ENCODE measurements around the gene COPS6.

COPS6 gene

DNA sequence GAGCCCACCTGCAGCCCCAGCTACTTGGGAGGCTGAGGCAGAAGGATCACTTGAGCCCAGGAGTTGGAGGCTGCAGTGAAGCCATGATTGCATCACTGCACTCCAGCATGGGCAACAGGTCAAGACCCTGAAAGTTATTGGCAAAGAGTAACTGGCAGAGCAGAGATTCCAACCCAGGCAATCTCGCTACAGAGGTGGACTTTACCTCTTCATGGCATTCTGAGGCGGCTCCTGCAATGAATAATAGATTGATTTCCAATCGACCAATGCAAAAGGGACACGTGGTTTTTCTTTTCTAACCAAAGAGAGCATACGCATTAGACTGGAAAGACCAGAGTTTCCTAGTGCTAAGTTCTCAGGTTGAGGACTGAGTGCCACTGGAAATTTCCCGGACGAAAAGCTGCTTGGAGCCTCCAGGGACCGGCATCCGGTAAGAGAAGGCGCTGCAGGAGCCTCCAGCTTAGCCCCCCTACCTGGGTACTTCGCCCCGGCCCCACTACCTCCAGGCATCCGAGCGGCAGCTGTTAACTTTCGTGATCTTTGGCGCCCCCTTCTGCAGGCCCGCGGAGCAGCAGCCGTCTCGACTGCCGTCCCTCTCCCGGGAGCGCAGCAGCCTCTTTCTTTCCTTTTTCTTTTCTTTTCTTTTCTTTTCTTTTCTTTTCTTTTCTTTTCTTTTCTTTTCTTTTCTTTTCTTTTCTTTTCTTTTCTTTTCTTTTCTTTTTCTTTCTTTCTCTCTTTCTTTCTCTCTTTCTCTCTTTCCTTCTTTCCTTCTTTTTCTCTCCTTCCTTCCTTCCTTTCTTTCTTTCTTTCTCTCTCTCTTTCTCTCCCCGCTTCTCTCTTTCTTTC lies 42.1 kb downstream of the COPS6 start:
- peak; percentile 69 for TF ChIP-seq CTCF (IDR thresholded peaks at IDR 0.05; ENCODE audit: low read depth, low read length)
- Histone ChIP-seq H3K4me3 (ENCODE audit: low read depth, low read length) (no peak overlapping the region; the same call in 1 of the 2 replicates), H3K36me3 (no peaks in the 10 kb centered on the region), H3K4me1 (peaks cover 3% of the 10 kb centered on the region), H3K27me3 (peaks cover under 1% of the 10 kb centered on the region; the same call in 1 of the 2 replicates), H3K9me3 (no peaks in the 10 kb centered on the region)
- DNase-seq = peak; percentile 86

DNA sequence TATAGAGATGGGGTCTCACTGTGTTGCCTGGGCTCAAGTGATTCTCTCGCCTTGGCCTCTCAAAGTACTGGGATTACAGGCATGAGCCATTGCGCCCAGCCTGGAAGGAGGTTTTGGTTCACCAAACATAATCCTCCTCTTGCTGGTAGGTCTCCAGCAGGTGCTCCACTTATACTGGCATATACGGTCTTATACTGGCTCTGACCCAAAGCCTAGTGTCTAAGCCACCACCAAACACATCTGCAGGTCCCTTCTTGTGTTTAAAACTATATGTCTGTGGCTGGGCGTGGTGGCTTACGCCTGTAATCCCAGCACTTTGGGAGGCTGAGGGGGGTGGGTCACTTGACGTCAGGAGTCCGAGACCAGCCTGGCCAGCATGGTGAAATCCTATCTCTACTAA lies 43.4 kb downstream of the COPS6 start:
- no peak for DNase-seq
- no peak for TF ChIP-seq CTCF (IDR thresholded peaks at IDR 0.05; ENCODE audit: low read depth, low read length)

GRCh38 chr7:100132697-100133151 lies 44.0 kb downstream of the COPS6 start:
- H3K36me3 ChIP-seq = no peaks in the 10 kb centered on the region
- no peak overlapping the region for H3K4me3 ChIP-seq (ENCODE audit: low read depth, low read length)
- H3K4me1 ChIP-seq = peaks cover 3% of the 10 kb centered on the region
- H3K27me3 ChIP-seq = peaks cover 5% of the 10 kb centered on the region; the same call in 1 of the 2 replicates
- no peaks in the 10 kb centered on the region for H3K9me3 ChIP-seq
- DNase-seq = peak; percentile 81
- TF ChIP-seq CTCF (IDR thresholded peaks at IDR 0.05; ENCODE audit: low read depth, low read length) = peak; percentile 99

More for the DNA sequence above, 43.4 kb downstream of the COPS6 start:
- Histone ChIP-seq H3K36me3 (no peaks in the 10 kb centered on the region), H3K27me3 (peaks cover 5% of the 10 kb centered on the region; the same call in 1 of the 2 replicates), H3K9me3 (no peaks in the 10 kb centered on the region), H3K4me1 (peaks cover 3% of the 10 kb centered on the region), H3K4me3 (ENCODE audit: low read depth, low read length) (no peak overlapping the region)

DNA sequence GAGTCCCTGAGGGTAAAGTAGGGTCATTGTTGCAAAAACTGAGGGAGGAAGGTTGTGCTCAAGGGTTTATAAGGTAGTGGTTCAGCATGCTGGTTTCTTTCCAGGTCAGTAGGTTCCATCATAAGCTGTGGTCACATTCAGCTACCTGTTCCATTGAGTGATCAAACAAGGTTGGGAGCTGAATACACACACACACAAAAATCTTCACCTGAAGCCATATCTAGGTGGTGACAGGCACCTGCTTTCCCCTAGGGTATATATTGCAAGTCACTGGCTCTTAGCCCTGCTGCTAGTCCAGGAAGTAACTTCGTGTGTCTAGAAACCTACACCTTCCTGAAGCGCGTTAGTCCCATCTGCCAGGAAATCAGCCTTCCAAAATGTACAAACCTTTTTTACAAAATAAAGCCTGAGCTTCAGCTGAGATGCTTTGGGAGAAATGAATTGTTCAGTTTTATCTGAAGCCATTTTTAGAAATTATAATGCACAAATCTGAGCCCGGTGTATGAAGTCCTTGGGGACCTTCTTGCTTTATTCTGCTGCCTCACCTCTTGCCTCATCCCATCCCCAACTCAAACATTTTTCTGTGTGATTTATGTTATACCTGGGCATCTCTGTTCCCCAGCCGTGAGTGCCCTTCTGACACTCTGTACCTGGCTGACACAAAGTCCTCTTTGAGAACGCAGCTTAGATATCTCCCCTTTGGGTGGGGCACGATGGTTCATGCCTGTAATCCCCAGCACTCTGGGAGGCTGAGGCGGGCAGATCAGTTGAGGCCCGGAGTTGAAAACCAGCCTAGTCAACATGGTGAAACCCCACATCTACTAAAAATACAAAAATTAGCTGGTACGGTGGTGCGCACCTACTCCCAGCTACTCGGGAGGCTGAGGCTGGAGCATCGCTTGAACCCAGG lies 49.3 kb downstream of the COPS6 start:
- H3K36me3 ChIP-seq = no peaks in the 10 kb centered on the region
- H3K4me3 ChIP-seq (ENCODE audit: low read depth, low read length) = no peak overlapping the region
- no peak for TF ChIP-seq CTCF (IDR thresholded peaks at IDR 0.05; ENCODE audit: low read depth, low read length)
- peaks cover 5% of the 10 kb centered on the region; the same call in 1 of the 2 replicates for H3K27me3 ChIP-seq
- DNase-seq = no peak
- H3K9me3 ChIP-seq = no peaks in the 10 kb centered on the region
- H3K4me1 ChIP-seq = no peaks in the 10 kb centered on the region

DNA sequence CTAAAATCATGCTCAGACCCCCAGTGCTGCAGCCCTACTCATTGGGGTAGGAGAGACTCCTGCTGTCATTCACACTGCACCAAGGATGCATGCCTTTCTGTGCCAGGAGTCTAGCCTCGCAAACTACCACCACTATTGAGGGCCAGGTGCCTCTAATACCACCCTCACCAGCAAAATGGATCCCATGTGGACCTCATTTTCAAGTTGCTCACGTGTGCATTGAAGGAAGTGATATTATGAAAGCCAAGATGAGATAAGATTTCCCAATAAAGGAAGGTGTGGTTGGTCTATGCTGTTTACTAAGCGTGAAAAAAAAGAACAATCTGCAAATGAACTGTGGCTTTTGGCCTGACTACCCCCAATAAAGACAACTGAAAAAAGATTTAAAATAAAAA lies 52.8 kb downstream of the COPS6 start:
- DNase-seq = no peak
- Histone ChIP-seq H3K4me1 (no peaks in the 10 kb centered on the region), H3K4me3 (ENCODE audit: low read depth, low read length) (no peak overlapping the region), H3K36me3 (no peaks in the 10 kb centered on the region), H3K27me3 (no peaks in the 10 kb centered on the region), H3K9me3 (no peaks in the 10 kb centered on the region)
- no peak for TF ChIP-seq CTCF (IDR thresholded peaks at IDR 0.05; ENCODE audit: low read depth, low read length)
